Activated T-cell treated with anti-CD3 and anti-CD28 coated beads, Interleukin-2, amount 50 U/mL, for 1 hour (primary cell): Measurements from ENCODE around the gene DARS2.
"Not testable (repeated sequence)": the region's sequence is repeated elsewhere in the genome, so short reads cannot be mapped to it uniquely, and the experiment has no call there.

Source experiments
- DNase-seq: peaks from one replicate; pipeline ENCODE4 v3.0.0-alpha.2; 2020

DARS2 gene

DNA sequence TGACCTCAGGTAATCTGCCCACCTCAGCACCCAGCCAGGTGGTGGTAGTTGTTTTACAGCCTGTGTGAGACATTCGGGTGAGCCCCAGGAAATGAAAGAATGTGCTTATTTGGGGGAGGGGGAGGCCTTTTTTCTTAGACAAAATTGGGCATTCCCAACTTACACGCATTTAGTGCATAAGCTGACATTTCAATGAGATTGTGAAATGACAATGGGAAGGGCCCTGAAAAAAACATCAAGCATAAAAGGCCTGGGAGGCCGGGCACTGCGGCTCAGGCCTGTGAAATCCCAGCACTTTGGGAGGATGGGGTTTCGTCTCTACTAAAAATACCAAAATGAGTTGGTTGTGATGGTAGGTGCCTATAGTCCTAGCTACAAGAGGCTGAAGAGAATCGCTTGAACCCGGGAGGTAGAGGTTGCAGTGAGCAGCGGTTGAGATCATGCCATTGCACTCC, 38.3 kb downstream of the DARS2 start:
- no peak for DNase-seq

GRCh38 chr1:173863224-173864161, 39.0 kb downstream of the DARS2 start:
- no peak for DNase-seq

DNA sequence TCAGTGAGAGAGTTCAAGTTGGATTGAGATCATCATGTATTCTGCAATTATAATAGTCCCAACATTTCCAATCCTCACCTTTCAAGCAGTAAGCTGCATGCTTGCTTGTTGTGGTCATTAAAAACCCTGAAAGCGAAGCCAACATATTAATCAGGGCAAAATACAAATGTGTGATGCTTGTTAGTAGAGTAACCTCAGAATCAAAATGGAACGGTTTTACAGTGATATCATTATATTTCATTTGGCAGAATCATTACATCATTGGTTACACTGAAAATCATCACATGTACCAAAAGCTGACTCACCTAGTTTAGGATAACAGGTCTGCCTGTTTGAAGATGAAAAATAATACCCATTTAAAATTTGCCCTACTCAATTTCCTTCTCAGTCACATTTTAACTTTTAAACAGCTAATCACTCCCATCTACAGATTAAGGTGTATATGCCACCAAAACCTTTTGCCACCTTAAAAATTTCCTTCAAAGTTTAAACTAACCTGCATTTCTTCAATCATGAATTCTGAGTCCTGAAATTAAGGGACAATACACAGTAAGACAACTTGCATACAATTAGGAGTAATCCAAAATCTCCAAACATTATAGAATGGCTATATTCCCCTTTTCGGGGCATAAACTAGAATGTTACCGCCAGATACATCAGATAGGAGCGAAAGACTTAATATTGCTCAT, 39.9 kb downstream of the DARS2 start:
- DNase-seq = no peak

DNA sequence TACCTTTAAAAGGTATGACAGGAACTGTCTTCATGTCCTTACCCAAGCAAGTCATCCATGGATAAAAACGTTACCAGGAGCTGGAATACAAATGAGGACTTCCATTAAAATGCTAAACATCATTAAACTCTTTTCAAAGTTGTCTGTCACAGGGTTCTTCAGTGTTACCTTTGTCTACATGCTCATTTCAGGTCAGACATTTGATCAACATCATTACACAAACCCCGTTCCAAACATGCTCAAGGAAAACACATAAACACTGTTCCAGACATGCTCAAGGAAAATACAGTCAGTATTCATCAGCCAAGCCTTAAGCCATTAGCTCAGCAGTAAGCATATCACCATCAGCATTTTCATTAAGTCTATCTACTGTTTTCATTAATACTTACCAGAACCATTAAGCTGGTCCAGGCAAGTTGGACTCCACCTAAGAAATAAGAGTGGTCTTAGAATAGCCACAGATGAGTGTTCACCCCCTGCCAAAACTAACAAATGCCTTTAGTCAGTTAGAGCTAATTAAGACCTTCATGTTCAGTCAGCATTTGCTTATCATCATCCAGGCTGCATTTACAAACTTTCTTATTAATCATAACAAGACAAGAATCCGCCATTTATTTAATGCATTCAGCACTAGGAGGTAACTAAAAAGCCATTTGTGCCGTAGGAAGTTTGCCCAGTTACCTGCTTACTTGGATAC, 41.1 kb downstream of the DARS2 start:
- no peak for DNase-seq

DNA sequence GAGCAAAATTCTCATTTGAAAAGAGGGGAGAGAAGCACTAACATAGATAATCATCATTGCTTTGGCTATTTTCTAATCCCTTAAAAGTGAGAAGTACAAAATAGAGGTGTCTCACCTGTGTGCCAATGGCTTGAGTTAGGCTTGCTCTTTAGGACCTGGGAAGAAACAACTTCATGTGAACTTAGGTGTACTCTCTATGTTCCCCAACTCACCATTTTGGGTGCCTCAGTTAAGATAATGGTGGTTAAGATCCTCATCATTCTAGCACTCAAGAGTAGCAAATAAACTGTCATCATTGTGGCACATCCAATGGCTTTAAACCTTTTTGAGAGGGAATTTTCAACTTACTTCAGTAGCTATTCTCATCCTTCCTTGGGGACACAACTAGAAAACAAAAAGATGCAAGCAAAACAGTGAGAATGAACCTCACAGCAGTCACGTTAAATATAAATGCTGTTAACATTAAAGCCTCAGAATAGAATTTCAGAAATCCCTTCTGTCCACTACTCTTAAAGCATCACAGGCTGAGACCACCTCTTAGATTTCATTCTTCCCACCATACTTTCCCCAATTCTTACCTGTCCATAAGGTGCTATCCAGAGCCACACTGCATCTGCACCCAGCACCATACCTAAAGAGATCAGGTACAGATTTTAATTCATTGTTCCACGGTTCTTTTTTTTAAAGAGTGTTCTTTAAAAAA, 42.1 kb downstream of the DARS2 start:
- DNase-seq = no peak

GRCh38 chr1:173867141-173867752, 42.8 kb downstream of the DARS2 start:
- DNase-seq = no peak

GRCh38 chr1:173867753-173868265, 43.3 kb downstream of the DARS2 start, which contains the start of gene GAS5:
TSS of gene GAS5 (minus strand) at chr1:173867989.
- DNase-seq = peak; percentile 97

DNA sequence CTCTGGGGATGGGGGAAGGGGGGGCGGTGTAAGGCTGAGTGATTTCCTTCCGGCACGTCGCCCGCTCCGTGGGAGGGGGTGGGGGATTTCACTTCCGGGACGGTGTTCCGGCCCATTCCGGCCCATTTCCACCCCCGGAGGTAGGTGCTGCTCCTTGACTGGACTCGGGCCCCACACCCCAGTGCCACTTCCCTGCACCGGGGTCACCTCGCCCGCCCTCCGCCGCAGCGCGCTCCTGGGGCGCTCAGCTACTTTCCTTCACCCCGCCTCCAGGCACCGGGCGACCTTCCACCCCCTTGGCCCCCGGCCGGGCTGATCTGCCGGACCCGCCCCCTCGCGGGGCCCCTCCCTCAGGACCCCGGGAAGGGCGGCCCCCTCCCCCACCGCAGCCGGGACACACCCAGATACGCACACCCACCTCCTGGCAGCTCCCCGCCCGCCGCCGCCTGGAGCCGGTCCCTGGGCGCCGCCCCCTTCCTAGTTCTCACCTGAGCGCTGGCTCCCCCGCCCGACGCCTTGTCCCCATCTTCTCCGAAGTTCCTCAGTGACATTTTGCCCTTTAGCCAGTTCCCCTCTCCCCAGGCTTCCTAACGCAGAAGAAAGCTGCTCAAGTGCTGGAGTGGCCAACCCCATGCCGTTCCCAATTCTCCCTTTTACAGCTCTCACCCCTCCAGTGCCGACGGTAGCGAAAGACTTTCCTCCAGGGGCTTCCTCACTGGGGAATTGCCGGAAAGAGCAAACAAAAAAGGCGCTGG, 44.0 kb downstream of the DARS2 start, which contains the start of gene ZBTB37:
Gene ZBTB37, plus strand, starts transcription at position 115 of the 755 bp plus-strand sequence. CDS start 1,846 bp downstream, outside the sequence.
- peak; percentile 89 for DNase-seq

DNA sequence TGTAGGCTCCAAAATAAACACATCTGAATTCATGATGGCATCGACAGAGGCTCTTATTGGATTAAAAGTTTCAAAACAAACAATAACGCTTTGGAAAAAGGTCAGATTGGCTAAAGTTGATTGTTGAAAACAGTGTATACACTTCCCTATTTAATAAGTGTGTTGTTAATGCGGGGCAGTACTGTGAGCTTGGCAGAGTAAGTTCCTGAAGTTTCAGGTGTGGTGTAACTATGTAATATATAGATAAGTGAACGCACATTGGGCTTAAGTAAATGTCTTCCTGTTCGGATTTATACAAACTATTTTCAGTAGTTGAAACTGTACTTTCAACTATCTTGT, 44.5 kb downstream of the DARS2 start:
- no peak for DNase-seq

GRCh38 chr1:173870252-173871075, 46.0 kb downstream of the DARS2 start:
- DNase-seq = no peak

DNA sequence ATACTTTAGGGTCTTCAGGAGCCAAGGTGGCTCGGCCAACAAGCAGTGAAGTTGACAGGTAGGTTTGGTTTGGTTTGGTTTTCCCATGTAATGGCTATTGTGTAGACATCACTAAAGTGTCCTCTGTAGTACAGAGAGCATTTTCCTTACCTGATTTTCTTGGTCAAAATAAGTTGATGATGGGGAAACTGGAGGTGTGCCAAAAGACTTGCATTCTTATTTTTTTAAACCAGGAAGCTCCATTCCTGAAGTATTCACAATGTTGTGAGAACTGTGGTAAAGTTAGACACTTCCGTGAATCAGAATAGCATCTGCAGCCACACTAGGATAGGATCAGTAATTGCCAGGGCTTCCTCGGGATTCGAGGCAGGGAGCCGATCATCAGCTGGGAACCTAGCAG, 46.6 kb downstream of the DARS2 start:
- no peak for DNase-seq

DNA sequence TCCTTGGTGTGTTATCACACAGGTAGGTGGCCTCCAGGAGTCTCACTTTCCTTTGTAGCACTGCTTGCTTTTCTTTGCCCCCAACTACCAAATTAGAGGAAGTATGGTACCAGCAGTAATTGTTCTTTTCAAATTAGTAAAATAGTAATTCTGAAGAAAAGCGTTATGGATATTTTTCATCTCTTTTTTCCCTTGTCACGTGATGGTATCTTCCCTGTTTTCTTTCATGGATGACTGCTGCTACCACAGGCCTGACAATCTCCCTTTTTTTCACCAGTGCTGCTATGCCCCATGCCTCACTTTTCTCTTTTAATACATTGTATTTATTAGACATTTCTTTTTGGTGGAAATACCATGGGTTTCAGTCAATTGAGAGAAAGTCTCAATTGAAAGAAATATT, 47.0 kb downstream of the DARS2 start:
- no peak for DNase-seq

DNA sequence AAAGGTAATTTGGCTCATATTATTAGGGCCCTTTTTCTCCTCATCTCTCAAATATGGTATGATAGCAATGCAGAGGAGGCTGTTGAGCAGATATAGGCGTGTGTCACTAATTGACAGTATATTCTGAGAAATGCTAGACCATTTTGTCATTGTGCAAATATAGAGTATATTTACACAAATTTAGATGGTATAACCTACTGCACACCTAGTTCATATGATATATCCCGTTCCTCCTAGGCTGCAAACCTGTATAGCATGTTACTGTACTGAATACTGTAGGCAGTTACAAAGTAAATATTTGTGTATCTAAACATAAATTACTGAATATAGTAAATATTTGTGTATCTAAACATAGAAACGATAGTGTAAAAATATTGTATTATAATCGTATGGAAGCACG, 52.3 kb downstream of the DARS2 start:
- DNase-seq = no peak

DNA sequence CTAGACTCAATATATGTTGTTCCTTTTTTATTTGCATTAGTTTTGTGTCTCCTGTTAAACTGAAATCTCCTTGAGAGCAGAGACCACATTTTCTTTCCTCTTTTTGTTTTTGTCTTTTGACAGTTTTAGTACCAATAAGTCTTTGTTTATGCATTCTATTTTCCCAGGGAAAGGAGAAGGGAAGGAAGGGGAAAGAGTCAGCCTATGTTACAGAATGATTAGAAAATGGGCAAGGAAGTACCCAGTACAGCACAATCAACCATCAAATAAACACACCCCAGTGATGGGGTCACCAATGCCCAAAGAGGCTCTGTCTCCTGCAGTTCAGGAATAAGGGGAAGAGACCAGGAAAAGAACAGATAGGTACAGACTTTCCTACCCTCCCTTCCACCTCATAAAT, 53.8 kb downstream of the DARS2 start:
- no peak for DNase-seq

DNA sequence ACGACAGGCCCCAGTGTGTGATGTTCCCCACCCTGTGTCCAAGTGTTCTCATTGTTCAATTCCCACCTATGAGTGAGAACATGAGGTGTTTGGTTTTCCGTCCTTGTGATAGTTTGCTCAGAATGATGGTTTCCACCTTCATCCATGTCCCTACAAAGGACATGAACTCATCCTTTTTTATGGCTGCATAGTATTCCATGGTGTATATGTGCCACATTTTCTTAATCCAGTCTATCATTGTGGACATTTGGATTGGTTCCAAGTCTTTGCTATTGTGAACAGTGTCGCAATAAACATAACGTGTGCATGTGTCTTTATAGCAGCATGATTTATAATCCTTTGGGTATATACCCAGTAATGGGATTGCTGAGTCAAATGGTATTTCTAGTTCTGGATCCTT, 56.6 kb downstream of the DARS2 start:
- DNase-seq = not testable (repeated sequence)

- DNase-seq = no peak
Observed at GRCh38 chr1:173884701-173885100, 60.2 kb downstream of the DARS2 start.

DNA sequence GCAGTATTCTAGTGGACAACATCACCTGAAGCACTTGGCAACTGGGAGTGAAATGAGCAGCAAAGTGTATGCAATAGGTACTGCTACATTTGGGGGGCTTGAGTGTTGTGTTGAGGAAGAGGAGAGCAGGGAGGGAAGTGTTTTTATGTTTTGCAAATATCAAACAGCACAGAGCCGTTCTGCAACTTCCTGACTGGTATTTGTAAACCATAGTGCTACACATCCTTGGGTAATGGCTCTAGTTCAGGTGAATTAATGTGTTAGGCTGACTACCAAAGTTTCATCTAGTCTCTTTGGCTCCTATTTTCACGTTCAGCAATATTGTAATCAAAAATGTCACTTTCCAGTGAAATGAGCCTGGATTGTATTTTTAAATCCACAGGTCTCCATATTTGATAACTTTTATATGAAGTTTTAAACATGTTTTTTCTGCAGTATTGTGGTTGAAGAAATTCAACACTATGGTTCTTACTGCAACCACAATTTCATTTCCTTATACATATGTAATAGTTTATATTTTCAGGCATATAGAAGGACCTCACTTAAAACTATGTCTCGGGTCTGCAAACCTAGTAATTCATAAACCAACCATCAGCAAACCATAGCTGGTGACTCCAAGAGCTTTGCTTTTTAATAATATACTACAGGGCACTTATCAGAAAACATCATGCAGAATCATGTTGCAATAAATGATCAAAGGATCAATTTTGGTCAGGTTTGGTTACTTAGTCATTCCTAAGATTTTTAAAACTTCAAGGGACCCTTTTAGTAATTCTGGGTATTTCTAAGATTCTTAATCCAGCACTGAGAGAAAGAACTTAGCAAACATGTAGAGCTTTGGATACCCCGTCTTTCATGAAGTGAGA, 62.5 kb downstream of the DARS2 start:
- no peak for DNase-seq

- no peak for DNase-seq
Observed at GRCh38 chr1:173887627-173888026, 63.2 kb downstream of the DARS2 start.

DNA sequence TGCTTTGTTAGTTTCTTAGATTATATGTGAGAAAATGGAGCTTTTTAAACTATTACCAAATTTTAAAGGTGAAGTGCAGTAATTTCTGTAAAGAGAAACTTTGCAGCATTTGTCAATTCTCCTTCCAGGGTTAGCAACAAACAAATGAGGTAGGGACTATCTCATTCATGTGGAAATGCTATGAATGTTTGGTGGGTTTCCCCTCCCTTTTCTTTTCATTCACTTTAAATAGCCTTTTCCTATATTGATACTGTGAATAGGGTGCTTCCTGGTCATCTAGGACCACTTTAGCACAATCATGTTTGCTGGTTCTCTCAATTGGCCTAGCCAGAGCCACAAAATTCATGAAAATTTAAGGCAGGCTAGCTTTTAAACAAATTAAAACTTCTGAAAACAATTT, 64.3 kb downstream of the DARS2 start:
- DNase-seq = no peak
